PC-9 (cell line): ENCODE data around the gene FOXP3. TPM values are rescaled to one million over a fixed set of nuclear protein-coding genes. Genes with fewer than 3 reads are reported as not detected.
"Not testable (repeated sequence)": the region's sequence is repeated elsewhere in the genome, so short reads cannot be mapped to it uniquely, and the experiment has no call there.

ENCODE experiments used
- BruUV-seq: library from RNA; stranded (reverse); fragments of 400-500 nt; replicated peaks from 2 replicates; lab custom pipeline; 2021; lab: Mats Ljungman, UMichigan
- CTCF ChIA-PET: fragments of 300-600 bp; sonication (Branson Sonifier 250); formaldehyde crosslinking; loops from one replicate; lab custom pipeline; 2022; ENCODE audit warnings: antibody characterized with exemption; lab: Charles Lee
- POLR2A ChIA-PET: fragments of 300-600 bp; sonication (Branson Sonifier 250); formaldehyde crosslinking; loops from one replicate; lab custom pipeline; 2022; ENCODE audit warnings: antibody characterized with exemption; ENCODE audit not compliant: unreplicated experiment; lab: Charles Lee
- DNase-seq, 2 experiments: peaks; one replicate each; pipeline versions ENCODE4 v3.0.0 to v3.0.0-alpha.2; 2015 to 2022; ENCODE audit warnings: mixed read lengths in 1 of 2
- H2AFZ ChIP-seq: fragments of 200-600 bp; sonication (generic); 2 replicates; pipeline ENCODE4 v1.8.1; 2017; ENCODE audit warnings: antibody characterized with exemption
- H3F3A ChIP-seq: fragments of 200-600 bp; sonication (generic); 2 replicates; pipeline ENCODE4 v1.8.1; 2017; ENCODE audit warnings: antibody characterized with exemption, mild to moderate bottlenecking, low read depth; ENCODE audit not compliant: insufficient read depth
- H3K27ac ChIP-seq: fragments of 200-600 bp; sonication (generic); 2 replicates; pipeline ENCODE4 v1.6.1; 2016; ENCODE audit warnings: mixed run types
- H3K27me3 ChIP-seq: fragments of 200-600 bp; sonication (generic); 2 replicates; pipeline ENCODE4 v1.6.1; 2016; ENCODE audit warnings: low read depth, mixed run types; ENCODE audit not compliant: insufficient read depth
- H3K36me3 ChIP-seq: fragments of 200-600 bp; sonication (generic); 2 replicates; pipeline ENCODE4 v1.6.1; 2016; ENCODE audit warnings: low read depth, mixed run types
- H3K4me1 ChIP-seq: fragments of 200-600 bp; sonication (generic); replicated peaks from 2 replicates; pipeline ENCODE4 v1.6.1; 2016; ENCODE audit warnings: mixed run types; ENCODE audit not compliant: insufficient read depth
- H3K4me2 ChIP-seq: fragments of 200-600 bp; sonication (generic); 2 replicates; pipeline ENCODE4 v1.6.1; 2017; ENCODE audit warnings: mixed run types
- H3K4me3 ChIP-seq: fragments of 200-600 bp; sonication (generic); 2 replicates; pipeline ENCODE4 v1.6.1; 2016; ENCODE audit warnings: mixed run types
- H3K79me2 ChIP-seq: fragments of 200-600 bp; sonication (generic); 2 replicates; pipeline ENCODE4 v1.6.1; 2017; ENCODE audit warnings: low read depth, mixed run types
- H3K9me2 ChIP-seq: fragments of 200-600 bp; sonication (generic); 2 replicates; pipeline ENCODE4 v1.8.1; 2017; ENCODE audit warnings: mild to moderate bottlenecking; ENCODE audit not compliant: insufficient read depth
- H3K9me3 ChIP-seq: fragments of 200-600 bp; sonication (generic); 2 replicates; pipeline ENCODE4 v1.8.1; 2016; ENCODE audit warnings: low read depth; ENCODE audit not compliant: insufficient read depth
- H4K20me1 ChIP-seq: fragments of 200-600 bp; sonication (generic); 2 replicates; pipeline ENCODE4 v1.8.1; 2017; ENCODE audit not compliant: insufficient read depth
- EZH2 ChIP-seq: fragments of 200-600 bp; sonication (generic); IDR thresholded peaks from 2 replicates; pipeline ENCODE4 v1.8.0; 2017; ENCODE audit warnings: antibody characterized with exemption, low read depth
- intact Hi-C: fragments of 100-400 bp; cut with micrococcal nuclease; formaldehyde crosslinking; loops from one replicate; pipeline ENCODE4 v1.10.0; 2022; ENCODE audit not compliant: unreplicated experiment
- total RNA-seq: library from RNA; stranded (reverse); gene quantifications from 2 replicates; pipeline ENCODE4 v1.2.3, GENCODE V29; 2021
- TF ChIP-seq, protein P1 (sequence below): fragments of 200-600 bp; sonication (generic); conservative IDR thresholded peaks from 2 replicates; pipeline ENCODE4 v1.6.1; 2017; ENCODE audit warnings: mixed run types, antibody characterized with exemption, mild to moderate bottlenecking, moderate library complexity

The FOXP3 gene
- total RNA-seq, 1 experiment from 2014 or later = not detected

DNA sequence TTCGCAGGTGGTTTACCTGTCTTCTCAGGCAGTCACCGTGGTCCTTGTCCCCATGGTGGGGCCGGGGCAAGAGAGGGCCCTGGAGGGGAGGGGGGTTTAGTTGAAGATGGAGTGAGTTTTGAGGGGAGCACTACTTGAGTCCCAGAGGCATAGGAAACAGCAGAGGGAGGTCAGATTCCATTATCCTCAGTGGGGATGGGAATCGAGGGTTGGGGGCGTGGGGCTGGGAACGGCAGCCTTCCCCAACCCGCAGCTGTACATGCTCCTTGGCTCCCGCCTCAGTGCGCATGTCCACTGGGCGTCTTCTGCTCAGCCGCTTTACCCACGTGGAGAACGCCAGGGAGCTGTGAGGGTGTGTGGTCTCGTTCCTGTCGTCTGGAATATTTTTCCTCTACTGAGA lies 38.8 kb upstream of the FOXP3 start, which contains the start of gene GAGE10:
GAGE10 (plus strand) TSS at position 301 of the 400 bp plus-strand sequence. CDS start 1,214 bp downstream, outside the sequence.
- Histone ChIP-seq H3K9me2 (no peaks in the 10 kb centered on the region), H3K79me2 (no peaks in the 10 kb centered on the region), H3K27ac (no peak within 1 kb of the TSS), H3K4me1 (no peaks in the 10 kb centered on the region), H3K4me3 (no peak within 1 kb of the TSS), H3K36me3 (no peaks in the 10 kb centered on the region), H3K9me3 (no peaks in the 10 kb centered on the region), H4K20me1 (no peaks in the 10 kb centered on the region), H3K27me3 (peaks cover 4% of the 10 kb centered on the region; the same call in 1 of the 2 replicates), H3K4me2 (no peak within 1 kb of the TSS), H3F3A (no peaks in the 10 kb centered on the region), H2AFZ (no peak within 1 kb of the TSS)
- ChIA-PET CTCF (no interaction called here), POLR2A (no interaction called here)
- BruUV-seq = no TSS peak
- DNase-seq = no peak
- no peak for TF ChIP-seq EZH2
- TF ChIP-seq, protein P1, sequence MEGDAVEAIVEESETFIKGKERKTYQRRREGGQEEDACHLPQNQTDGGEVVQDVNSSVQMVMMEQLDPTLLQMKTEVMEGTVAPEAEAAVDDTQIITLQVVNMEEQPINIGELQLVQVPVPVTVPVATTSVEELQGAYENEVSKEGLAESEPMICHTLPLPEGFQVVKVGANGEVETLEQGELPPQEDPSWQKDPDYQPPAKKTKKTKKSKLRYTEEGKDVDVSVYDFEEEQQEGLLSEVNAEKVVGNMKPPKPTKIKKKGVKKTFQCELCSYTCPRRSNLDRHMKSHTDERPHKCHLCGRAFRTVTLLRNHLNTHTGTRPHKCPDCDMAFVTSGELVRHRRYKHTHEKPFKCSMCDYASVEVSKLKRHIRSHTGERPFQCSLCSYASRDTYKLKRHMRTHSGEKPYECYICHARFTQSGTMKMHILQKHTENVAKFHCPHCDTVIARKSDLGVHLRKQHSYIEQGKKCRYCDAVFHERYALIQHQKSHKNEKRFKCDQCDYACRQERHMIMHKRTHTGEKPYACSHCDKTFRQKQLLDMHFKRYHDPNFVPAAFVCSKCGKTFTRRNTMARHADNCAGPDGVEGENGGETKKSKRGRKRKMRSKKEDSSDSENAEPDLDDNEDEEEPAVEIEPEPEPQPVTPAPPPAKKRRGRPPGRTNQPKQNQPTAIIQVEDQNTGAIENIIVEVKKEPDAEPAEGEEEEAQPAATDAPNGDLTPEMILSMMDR = no peak
- intact Hi-C loops = no loop called here

GRCh38 chrX:49300703-49301102 lies 36.2 kb upstream of the FOXP3 start:
- no peak overlapping the region for H3K4me2 ChIP-seq
- no peaks in the 10 kb centered on the region for H3K36me3 ChIP-seq
- H3K79me2 ChIP-seq = no peaks in the 10 kb centered on the region
- H2AFZ ChIP-seq = no peak overlapping the region
- ChIA-PET CTCF (no interaction called here), POLR2A (no interaction called here)
- no peak for TF ChIP-seq EZH2
- TF ChIP-seq, protein P1 = no peak
- intact Hi-C loops = no loop called here
- H3K27ac ChIP-seq = no peak overlapping the region
- peaks cover 4% of the 10 kb centered on the region; the same call in 1 of the 2 replicates for H3K27me3 ChIP-seq
- no peaks in the 10 kb centered on the region for H3K9me3 ChIP-seq
- no peaks in the 10 kb centered on the region for H3F3A ChIP-seq
- BruUV-seq = no TSS peak
- H3K4me1 ChIP-seq = no peaks in the 10 kb centered on the region
- H4K20me1 ChIP-seq = no peaks in the 10 kb centered on the region
- H3K9me2 ChIP-seq = no peaks in the 10 kb centered on the region
- DNase-seq = no peak
- no peak overlapping the region for H3K4me3 ChIP-seq

GRCh38 chrX:49299293-49299692 lies 34.8 kb upstream of the FOXP3 start:
- POLR2A ChIA-PET, CTCF ChIA-PET: not testable (repeated sequence)

More at GRCh38 chrX:49299293-49299692, 34.8 kb upstream of the FOXP3 start:
- H4K20me1 ChIP-seq, H3K4me3 ChIP-seq, H3K36me3 ChIP-seq, intact Hi-C loops, H3F3A ChIP-seq, H3K4me2 ChIP-seq, H3K9me2 ChIP-seq, DNase-seq, BruUV-seq, H3K27ac ChIP-seq, H3K27me3 ChIP-seq, H2AFZ ChIP-seq, H3K79me2 ChIP-seq, H3K9me3 ChIP-seq, H3K4me1 ChIP-seq: not testable (repeated sequence)
